NCI-H2081 treated with DMSO at 0.1 percent for 48 hours (cell line): Measurements from ENCODE around the gene RAP1GAP2.
"Not testable (repeated sequence)": the region's sequence is repeated elsewhere in the genome, so short reads cannot be mapped to it uniquely, and the experiment has no call there.

Experiments used
- DNase-seq: peaks from one replicate; lab custom pipeline; 2025; lab: John Stamatoyannopoulos, UW

RAP1GAP2 gene

DNA sequence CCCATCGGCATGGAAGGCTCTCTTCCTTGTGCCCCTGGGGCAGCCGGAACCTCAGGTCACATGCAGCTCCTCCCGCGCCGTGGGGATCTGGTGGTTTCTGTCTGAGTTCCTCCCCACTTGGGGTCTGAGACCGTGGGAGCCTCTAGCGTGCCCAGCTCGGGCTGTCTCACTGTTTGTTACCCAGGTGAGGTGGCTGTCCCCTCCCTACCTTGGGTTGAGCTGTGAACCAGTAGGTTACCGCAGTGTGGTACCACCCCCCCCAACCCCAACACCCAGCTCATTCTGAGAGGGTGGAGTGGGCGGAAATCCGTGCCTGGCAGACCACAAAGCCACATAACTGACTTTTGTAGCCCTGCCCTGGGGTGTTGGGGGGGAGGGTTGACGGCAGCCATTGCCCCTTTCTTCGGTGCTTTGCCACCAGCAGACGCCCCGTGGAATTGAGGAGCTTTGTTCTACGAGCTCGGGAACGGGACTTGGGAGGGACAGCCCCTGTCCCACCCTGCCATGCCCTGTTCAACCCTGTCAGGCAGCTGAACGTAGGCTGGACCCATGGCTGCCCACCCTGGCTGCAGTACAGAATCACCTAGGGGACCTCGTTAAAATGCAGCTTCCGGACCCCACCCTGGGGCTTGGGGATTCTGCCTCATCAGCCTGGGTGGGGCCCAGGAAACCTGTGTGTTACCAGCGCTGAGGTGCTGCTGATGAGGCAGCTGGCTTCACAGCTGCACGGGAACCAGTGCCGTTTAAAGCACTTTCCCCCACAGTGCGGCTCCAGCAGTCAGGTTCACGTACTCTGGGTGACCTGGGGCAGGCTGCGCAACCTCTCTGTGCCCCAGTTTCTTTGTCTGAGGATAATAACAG is 18.5 kb downstream of the RAP1GAP2 start:
- DNase-seq = no peak

DNA sequence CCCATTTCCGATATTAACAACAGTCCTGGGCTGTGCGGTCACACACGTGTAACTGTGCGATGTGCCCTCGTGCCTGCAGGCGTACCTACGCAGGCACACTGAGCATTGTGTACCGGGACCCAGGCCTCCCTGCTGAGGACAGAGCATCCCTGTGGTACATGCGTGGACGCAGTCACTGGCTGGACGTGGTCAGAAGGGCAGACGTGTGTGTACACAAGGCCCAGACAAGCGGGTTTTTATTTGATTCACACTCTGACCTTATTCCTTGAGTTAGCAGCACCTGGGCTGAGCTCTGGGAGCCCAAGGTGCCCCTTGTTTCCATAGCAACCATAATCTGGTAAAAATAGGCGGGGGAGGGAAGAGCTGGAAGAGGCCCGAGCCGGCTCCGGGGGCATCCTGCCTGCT is 19.5 kb downstream of the RAP1GAP2 start:
- DNase-seq = no peak

DNA sequence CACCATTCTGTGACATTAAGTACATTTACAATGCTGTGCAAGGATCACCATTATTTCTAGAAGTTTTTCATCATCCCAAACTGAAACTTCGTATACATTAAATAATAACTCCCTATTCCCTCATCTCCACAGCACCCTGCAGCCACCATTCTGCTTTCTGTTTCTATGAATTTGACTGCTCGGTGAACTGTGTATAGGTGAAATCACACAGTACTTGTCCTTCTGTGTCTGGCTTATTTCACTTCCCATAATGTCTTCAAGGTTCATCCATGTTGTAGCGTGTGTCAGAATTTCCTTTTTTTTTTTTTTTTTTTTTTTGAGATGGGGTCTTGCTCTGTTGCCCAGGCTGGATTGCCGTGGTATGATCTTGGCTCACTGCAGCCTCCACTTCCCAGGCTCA is 20.4 kb downstream of the RAP1GAP2 start:
- no peak for DNase-seq

DNA sequence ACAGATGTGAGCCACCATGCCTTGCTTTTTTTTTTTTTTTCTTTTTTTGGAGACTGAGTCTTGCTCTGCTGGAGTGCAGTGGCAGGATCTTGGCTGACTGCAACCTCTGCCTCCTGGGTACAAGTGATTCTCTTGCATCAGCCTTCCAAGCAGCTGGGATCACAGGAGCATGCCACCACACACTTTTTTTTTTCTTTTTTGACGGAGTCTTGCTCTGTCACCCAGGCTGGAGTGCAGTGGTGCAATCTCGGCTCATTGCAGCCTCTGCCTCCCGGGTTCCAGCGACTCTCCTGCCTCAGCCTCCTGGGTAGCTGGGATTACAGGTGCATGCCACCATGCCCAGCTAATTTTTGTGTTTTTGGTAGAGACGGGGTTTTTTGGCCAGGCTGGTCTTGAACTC is 23.1 kb downstream of the RAP1GAP2 start:
- DNase-seq = not testable (repeated sequence)

DNA sequence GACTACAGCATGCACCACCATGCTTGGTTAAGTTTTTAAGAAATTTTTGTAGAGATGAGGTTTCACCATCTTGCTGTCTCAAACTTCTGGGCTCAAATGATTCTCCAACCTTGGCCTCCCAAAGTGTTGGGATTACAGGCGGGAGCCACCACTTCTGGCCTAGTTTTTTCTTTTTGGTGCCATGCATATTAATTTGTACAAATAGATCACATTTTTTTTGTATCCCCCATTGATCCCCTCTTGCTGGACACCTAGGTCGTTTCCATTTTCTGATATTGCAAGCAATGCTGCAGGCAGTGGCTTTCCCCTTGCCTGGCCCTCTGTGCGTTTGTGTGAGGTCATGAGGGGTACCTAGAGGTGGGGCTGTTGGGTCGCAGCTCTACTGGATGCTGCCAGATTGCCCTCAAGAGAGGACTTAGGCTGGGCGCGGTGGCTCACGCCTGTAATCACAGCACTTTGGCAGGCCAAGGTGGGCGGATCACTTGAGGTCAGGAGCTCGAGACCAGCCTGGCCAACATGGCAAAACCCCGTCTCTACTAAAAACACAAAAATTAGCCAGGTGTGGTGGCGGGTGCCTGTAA is 23.8 kb downstream of the RAP1GAP2 start:
- DNase-seq = no peak

DNA sequence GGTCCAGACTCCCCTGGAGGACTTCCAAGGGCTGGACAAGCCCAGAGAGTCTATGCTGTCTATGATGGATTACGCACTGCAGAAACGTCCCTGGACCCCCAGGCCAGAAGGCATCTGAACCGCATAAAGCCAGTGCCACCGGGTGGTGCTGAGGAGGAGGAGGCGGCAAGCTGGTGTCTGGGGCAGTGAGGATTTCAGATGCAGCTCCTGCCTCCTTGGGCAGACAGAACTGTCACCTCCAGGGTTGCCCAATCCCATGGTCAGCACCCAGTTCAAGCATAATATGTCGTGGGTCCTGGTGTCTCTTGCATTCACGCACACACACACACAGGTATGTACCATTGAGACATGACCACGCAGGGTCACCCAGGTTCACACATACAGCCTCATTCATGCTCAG is 25.6 kb downstream of the RAP1GAP2 start:
- DNase-seq = no peak

DNA sequence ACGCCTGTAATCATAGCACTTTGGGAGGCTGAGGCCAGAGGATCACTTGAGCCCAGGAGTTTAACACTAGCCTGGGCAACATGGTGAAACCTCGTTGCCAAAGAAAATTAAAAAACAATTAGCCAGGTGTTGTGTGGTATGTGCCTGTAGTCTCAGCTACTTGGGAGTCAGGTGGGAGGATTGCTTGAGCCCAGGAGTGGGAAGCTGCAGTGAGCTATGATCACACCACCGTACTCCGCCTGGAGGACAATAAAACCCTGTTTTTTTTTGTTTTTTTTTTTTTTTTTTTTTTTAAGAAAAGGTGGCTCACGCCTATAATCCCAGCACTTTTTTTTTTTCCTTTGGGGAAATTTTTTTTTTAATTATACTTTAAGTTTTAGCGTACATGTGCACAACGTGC is 26.1 kb downstream of the RAP1GAP2 start:
- DNase-seq = no peak

DNA sequence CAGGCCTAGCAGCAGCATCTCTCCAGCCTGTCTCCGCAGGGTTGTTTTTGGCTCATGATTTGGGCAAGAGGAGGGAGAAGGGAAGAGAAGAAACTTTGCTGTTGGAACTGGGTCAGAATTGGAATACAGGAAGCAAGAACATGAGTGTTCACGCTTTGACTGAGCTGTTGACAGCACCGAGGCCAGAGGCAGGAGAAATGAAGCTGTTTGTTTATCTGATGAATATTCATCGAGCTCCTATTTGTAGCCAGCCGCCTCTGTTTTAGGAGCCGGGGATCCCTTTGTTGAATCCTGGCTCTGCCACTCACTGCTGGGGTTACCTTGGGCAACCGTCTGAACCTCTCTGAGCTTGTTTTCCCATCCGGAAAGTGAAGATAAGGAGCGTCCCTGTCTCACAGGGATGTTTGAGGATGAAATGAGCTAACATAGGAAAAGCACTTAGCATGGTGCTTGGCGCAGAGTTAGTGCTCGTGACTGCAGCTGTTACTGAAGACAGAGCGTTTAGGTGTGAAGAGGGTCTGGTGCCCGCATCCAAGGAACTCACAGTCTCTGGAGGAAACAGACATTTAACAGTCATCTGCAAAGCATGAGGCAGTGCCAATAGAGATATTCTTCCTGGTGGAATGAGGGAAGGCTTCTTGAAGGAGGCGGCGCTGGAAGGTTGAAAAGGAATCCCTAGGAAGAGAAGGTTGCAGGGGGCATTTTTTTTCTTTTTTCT is 29.2 kb downstream of the RAP1GAP2 start:
- no peak for DNase-seq

DNA sequence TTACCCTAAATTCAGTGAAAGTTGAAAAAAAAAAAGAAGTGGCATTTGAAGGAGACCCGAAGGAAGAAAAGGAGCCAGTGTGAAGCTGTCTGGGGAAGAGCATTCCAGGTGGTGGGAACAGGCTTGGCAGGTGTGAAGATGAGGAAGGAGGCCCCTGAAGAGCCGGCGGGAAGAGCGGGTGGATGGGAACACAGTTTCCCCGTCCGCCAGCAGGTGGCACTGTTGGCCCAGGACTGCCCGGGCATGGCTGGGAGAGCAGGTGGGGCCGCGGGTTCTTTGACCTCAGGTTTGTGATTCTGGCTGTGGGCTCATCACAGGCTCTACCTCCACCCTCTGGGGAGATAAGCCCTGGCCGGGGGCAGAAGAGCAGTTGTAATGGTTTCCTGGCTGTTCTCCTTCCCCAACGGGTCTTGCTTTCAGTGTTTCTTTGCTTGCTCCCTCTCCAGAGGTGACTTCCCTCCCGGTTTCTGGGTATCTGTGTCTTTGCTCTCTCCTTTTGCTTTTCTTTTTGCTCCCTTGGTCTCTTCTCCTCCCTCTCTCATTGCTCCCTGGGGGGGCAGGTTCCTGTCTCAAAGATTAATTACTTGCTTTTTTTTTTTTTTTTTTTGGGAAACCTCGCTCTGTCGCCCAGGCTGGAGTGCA is 32.3 kb downstream of the RAP1GAP2 start:
- no peak for DNase-seq

DNA sequence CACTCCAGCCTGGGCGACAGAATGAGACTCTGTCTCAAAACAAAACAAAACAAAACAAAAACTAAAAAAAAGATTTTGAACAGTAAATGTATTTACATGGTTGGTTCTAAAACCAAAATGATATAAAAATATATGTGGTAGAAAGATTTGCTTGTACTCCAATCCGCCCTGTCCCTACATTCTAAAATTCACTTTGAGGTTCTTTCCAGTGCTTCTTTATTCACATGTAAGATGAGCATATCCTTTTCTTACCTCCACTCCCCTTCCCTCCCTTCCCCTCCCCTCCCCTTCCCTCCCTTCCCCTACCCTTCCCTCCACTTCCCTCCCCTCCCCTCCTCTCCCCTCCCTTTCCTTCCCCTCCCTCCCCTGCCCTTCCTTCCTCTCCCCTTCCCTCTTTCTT is 34.4 kb downstream of the RAP1GAP2 start:
- no peak for DNase-seq

DNA sequence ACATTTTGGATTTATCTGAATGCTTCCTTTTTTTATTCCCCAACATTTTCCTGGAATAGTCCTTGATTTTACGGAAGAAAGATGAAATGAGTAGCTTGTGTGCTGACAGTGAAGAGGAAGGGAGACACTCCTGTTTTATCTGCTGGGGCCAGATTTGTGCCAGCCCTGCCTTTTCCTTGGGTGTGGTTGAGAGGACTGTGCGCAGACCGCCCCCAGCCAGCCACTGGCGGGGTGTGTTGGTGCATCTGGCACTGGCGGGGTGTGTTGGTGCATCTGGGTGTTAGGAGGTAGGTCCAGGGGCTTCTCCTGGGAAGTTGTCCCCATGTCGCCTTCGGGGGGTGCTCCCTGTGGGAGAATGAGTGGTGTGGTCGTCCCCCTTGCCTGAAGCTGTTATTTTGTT is 39.5 kb downstream of the RAP1GAP2 start:
- DNase-seq = no peak

DNA sequence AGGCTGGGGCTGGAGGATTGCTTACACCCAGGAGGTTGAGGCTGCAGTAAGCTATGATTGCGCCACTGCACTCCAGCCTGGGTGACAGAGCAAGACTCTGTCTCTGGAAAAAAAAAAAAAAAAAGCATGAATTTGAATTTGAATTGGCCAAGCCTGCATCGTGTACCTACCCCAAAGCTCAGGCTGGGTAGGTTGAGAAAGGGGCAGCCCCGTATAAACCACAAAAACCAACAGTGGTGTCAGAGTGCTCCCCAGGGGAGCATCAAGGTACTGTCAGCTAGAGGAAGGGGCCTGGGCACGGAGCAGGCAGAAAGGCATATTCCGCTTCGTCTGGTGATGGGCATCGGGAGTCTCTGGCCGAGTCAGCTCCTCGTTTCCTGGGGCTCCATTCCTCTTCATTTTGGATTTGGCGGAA is 40.9 kb downstream of the RAP1GAP2 start:
- DNase-seq = no peak

DNA sequence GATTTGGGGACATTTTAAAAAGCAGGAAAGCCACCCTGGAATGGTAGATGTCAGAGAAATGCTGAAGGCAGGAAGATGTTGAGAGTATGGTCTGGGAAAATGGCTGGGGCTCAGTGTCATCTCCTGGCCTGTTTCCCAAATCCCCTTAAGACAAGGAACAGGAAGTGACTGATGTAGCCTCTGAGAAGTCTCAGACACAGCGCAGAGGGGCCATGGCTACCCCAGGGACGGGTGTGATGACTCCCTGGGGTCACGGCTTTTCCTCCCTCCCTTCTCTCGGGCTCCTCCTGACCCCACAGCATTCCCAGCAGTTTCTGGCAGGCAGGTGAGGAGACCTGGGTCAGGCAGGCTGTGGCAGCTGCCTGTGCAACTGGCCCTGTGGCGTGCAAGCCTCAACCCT is 45.4 kb downstream of the RAP1GAP2 start:
- no peak for DNase-seq

DNA sequence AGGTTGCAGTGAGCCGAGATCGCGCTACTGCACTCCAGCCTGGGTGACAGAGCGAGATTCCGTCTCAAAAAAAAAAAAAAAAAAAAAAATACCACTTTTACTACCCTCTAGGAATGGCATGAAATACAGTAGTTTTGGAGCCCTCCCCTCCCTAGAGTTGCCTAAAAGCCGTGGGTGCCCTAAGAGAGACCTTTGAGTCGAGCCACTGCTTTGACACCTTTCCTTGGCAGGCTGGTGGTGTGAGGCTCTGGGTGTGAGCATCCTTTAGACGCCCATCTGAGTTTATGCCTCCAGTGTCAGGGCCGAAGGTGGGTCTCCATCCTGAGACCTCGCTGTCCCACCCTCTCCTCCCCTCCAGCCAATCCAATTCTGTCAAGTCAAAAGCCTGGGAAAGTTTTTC is 46.2 kb downstream of the RAP1GAP2 start:
- no peak for DNase-seq

DNA sequence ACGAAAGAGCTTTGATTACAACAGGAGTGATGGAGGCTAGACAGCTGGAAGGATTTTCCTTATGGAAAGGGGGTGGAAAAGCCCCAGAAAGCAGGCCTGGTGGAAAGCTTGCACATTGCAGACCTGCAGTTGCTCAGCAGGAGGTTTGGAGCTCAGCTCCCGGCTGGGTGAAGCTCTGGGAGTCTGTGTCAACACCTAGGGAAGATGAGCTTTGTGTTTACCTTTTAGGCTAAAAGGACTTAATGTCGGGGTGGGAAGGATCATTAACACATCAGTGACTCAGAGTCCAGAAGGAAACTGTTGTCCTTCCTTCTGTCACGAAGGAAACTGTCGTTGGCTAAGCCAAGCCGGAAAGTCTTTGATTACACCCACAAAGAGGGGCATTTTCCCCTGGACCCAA is 48.2 kb downstream of the RAP1GAP2 start:
- no peak for DNase-seq

DNA sequence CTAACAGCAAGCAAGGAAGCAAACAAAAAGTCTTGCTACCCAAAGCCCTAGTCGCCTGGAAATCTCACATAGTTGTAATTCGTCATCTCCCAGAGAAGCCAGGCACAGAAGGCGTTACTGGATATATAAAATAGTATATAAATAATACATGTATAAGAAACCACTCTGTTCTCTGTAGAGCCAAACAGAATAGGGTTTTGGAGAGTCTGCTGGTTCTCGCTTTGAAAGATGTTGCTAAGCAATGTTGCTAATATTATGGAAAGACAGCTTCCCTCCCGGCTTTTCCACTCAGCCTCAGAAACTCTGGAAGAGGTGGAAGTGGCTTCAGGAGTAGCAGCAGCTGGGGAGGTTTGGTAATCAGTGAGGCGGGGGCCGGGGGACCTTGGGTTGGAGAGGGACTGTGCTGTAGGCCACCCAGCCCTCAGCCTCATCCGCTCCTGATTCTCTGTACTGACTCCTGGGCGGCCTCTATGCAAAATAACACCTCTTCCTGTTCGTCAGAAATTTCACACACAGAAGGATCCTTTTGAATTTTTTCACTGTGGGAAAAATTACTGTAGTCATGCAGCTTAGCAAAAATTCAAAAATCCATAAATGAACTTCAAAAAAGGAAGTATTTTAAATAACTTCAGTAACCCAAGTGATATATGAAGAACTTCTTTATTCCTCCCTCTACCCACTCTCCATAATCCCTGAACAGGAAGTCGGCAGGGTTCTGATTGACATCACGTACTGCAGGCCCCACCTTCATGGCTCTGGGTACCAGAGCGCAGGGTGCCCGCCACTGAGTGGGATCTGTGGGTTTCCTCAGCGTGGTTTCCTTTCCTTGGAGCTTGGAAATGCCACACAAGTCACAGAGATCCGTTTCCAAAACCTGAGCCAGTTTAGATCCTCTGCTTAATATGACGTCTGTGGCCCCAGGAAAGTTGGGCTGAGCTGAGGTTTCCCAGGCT is 51.4 kb downstream of the RAP1GAP2 start:
- DNase-seq = no peak

DNA sequence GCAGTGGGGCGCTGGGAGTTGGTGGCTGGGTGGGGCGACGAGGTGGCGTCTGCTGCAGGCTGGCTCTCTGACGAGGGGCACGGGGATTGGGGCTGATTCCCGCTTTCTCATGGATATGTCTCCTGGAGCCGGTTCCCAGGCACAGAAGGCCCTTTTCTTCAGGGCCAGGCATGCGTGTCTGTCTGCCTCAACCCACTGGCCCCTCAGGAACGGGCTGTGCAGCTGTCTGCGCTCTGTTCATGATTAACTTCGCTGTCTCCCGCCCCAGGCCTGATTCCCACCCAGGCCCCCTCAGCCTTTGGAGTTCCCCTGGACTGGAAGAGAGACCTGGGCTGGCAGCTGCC is 53.1 kb downstream of the RAP1GAP2 start:
- no peak for DNase-seq

DNA sequence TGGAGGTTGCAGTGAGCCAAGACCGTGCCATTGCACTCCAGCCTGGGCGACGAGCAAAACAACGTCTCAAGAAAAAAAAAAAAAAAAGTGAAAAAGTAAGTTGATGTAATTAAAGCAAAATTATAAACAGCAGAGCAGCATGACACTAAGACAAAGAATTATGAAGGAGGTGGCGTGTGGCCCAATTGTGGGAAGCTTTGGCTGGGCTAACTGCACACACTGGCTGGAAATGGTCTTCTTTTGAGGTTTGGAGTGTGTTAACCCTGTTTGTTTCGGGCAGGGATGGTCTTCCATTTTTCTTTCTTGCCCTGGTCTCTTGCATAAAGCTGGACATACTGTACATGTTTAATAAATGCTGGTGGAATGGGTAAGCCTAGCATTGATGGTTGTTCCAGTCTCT is 54.8 kb downstream of the RAP1GAP2 start:
- DNase-seq = no peak

DNA sequence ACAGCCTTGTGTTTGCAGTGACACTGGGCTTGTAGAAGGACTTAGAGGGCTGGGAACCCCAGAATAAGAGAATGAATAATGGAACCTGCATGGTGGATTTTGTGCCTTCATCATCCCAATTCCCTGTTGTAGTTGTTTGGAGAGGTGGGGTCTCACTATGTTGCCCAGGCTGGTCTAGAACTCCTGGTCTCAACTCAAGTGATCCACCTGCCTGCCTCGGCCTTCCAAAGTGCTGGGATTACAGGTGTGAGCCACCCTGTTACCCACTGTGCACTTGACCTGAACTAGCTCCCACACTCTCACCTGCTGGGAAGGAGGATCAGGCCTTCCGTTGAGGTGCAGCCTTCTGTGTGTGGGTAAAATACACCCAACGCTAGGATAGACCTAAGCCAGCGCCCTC is 55.4 kb downstream of the RAP1GAP2 start:
- DNase-seq = no peak

DNA sequence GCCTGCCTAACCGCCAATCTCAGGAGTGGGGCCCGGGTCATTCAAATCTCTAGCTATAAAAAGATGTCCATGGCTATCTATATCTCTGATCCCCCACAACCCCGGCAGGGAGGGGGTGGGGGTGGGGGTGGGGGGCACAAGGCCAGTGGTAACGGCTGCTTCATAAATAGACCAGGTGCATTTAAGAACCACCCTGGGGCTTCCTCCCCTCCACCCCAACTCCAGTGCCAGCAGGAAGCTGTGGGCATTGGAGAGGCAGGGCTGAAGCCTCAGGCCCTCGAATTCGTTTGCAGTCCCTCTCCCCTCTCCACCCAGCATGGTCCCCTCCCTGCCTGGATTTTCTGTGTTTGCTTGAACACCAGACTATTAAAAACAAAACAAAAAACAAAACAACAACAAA is 56.0 kb downstream of the RAP1GAP2 start:
- DNase-seq = no peak

DNA sequence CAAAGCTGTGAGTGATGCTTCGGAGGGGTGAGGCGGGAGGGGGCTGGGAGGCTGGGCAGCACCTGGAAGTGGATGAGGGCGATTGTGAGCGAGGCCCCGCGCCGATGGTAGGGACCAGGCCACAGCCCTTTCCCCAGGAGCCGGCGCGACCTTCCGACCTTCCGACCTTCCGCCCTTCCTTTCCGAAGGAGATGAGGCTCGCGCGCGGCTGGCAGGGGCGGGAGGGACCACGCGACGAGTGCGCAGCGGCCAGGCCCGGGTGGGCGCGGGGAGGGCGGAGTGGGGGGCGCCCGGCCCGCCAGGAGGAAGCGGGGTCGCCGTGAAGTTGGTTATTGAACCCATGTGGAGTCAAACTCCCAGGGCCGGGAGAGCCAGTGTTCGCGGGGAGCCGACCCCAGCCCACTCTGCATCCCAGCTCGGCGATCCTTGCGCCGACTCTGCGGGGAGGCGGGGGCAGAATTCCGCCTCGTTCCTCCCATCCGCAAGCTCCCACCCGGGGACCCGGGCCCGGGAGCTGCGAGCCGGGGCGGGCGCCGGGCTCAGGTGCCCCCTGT is 56.6 kb downstream of the RAP1GAP2 start:
- no peak for DNase-seq
